ENCODE measurements around the gene RAP1A. TPM values are rescaled to one million over a fixed set of nuclear protein-coding genes. Genes with fewer than 3 reads are reported as not detected.
A peak's percentile ranks its signal among the peaks of the same experiment; 100 is the strongest.
"Not testable (repeated sequence)": the region's sequence is repeated elsewhere in the genome, so short reads cannot be mapped to it uniquely, and the experiment has no call there.

RAP1A gene
- total RNA-seq, 2 experiments from 2014 or later, result 182 to 214 TPM

- DNase-seq; H3K4me3 Mint-ChIP-seq; H3K9me3 Mint-ChIP-seq (ENCODE audit: low read depth); ATAC-seq; H3K27me3 Mint-ChIP-seq; H3K36me3 Mint-ChIP-seq (ENCODE audit: low read depth); intact Hi-C loops (cut with DNase I, micrococcal nuclease): not testable (repeated sequence)
- ChIA-PET CTCF (interaction anchor here (0.8 to 1.4 kb wide), 5 partner anchors 9 to 99 kb away, joined by 3 to 6 read pairs (median 5); no protein-coding TSS in a partner anchor), POLR2A (interaction anchor here (0.6 to 1.4 kb wide), 3 partner anchors 14 to 259 kb away, joined by 4 to 15 read pairs (median 5); no protein-coding TSS in a partner anchor)
- H3K27ac Mint-ChIP-seq, result peak overlapping the region; percentile 51
- H3K4me1 Mint-ChIP-seq, result peaks cover 57% of the 10 kb centered on the region
These were observed 13.0 kb upstream of the RAP1A start for GRCh38 chr1:111606457-111607215.

GRCh38 chr1:111608528-111608927 lies 11.1 kb upstream of the RAP1A start:
- H3K4me3 Mint-ChIP-seq; DNase-seq; H3K9me3 Mint-ChIP-seq (ENCODE audit: low read depth); ATAC-seq; CTCF ChIA-PET; POLR2A ChIA-PET; H3K36me3 Mint-ChIP-seq (ENCODE audit: low read depth); intact Hi-C loops (cut with DNase I, micrococcal nuclease); H3K27me3 Mint-ChIP-seq; H3K27ac Mint-ChIP-seq: not testable (repeated sequence)
- H3K4me1 Mint-ChIP-seq, result peaks cover 38% of the 10 kb centered on the region

DNA sequence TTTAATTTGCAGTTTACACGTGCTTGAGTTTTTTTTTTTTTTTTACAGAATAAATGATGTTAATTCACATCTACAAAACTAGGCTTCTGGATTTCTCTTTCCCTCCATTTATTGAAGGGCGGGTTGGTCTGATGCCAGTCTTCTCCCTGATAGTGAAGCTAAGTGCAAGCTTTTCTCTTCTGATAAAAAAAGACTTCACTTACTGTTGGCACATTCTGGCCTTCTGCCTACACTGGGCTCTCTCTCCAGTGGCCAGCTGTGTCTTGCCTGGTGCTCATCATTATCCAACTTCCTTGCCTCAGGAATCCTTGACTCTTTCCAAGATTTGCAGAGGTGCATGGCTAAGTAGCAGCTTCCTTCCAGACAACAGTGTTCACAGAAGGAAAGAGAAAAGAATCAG lies 7.6 kb upstream of the RAP1A start:
- Mint-ChIP-seq H3K27me3 (no peaks in the 10 kb centered on the region), H3K36me3 (ENCODE audit: low read depth) (peaks cover under 1% of the 10 kb centered on the region), H3K4me1 (peaks cover 28% of the 10 kb centered on the region), H3K4me3 (no peak overlapping the region), H3K9me3 (ENCODE audit: low read depth) (no peaks in the 10 kb centered on the region), H3K27ac (no peak overlapping the region)
- POLR2A ChIA-PET, result no interaction called here
- ATAC-seq (no peak), DNase-seq (no peak)
- intact Hi-C loops (cut with DNase I, micrococcal nuclease), result no loop called here
- CTCF ChIA-PET, result interaction anchor here (0.9 to 2.2 kb wide), 5 partner anchors 10 to 148 kb away, joined by 3 to 11 read pairs (median 4); no protein-coding TSS in a partner anchor

DNA sequence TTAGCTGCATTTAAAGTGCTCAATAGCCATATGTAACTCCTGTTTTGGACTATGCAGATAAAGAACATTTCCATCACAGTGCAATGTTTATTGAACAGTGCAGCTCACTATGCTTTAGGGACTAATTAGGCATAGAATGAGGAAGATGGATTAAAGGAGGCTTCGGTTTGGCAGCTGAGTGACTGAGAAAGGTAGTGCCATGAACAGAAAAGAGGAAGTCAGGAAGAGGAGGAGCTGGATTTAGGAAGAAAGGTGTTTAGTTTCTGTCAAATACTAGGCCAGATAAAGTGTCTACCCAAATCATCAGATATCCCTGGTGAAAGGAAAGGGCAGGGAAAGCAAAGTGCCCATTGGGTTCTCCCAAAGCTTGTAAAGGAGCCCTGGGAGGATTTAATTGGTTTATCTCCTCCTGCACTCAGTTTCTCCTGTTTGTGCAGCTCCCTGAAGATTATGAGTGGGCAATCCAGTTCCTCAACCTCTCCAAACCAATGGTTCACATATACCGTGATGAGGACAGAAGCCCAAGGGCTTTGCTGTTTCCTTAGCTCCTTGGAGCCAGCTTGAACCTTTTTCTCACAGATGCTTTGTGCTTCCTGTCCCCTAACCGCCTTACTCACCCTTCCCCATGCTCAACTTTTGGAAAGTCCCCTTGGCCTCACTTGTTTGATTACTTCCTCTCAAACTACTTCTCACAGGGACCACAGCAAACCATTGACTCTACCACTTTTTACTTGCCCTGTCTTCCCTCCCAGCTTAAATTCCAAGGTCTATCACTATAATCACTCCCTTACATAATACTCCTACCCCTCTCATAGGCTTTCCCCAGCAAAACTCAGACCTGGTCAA lies 3.5 kb upstream of the RAP1A start:
- intact Hi-C loops (cut with DNase I, micrococcal nuclease), result loop anchor here (1.0 to 5.0 kb wide), 2 partner anchors 12 to 141 kb away; partner anchors contain the start of gene DDX20 (in 1 of the 2)
- H3K9me3 Mint-ChIP-seq (ENCODE audit: low read depth), result no peaks in the 10 kb centered on the region
- H3K4me3 Mint-ChIP-seq, result peak overlapping the region; percentile 34
- DNase-seq (peak; percentile 69), ATAC-seq (peak; percentile 53)
- H3K4me1 Mint-ChIP-seq, result peaks cover 42% of the 10 kb centered on the region
- POLR2A ChIA-PET, result interaction anchor here (0.5 to 1.6 kb wide), 7 partner anchors 8 to 144 kb away, joined by 3 to 16 read pairs (median 3); no protein-coding TSS in a partner anchor
- H3K27ac Mint-ChIP-seq, result peak overlapping the region; percentile 91
- no peaks in the 10 kb centered on the region for H3K27me3 Mint-ChIP-seq
- CTCF ChIA-PET, result interaction anchor here (0.9 to 3.1 kb wide), 13 partner anchors 10 to 131 kb away, joined by 3 to 16 read pairs (median 5); no protein-coding TSS in a partner anchor
- H3K36me3 Mint-ChIP-seq (ENCODE audit: low read depth), result peaks cover 9% of the 10 kb centered on the region

DNA sequence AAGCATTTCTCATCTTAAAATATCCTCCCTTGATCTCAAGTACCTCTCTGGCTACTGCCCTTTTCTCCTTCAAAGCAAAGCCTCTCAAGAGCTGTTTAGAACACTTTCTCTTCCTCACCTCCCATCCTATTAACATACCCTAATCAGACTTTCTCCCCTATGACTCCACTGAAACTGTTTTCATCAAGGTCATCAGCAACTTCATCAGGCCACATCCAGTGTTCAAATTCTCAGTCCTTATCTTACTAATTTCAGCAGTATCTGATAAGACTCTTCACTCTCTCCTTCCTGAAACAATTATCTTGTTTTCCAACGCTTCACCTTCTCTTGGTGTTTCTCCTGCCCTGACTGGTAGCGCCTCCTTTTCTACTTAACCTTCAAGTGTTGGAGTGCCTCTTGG lies 1.5 kb upstream of the RAP1A start:
- Mint-ChIP-seq H3K9me3 (ENCODE audit: low read depth) (no peaks in the 10 kb centered on the region), H3K4me1 (peaks cover 62% of the 10 kb centered on the region), H3K27me3 (no peaks in the 10 kb centered on the region), H3K27ac (peak overlapping the region; percentile 92), H3K4me3 (peak overlapping the region; percentile 96), H3K36me3 (ENCODE audit: low read depth) (peaks cover 28% of the 10 kb centered on the region)
- ChIA-PET POLR2A (interaction anchor here (0.6 to 1.3 kb wide), 5 partner anchors 14 to 1752 kb away, joined by 3 to 8 read pairs (median 6); no protein-coding TSS in a partner anchor), CTCF (interaction anchor here (0.6 to 3.1 kb wide), 7 partner anchors 10 to 1067 kb away, joined by 3 to 16 read pairs (median 6); no protein-coding TSS in a partner anchor)
- intact Hi-C loops (cut with DNase I, micrococcal nuclease), result loop anchor here (2.0 to 5.0 kb wide), 2 partner anchors 17 to 139 kb away; partner anchors contain the start of gene DDX20 (in 1 of the 2)
- ATAC-seq, result peak; percentile 22
- DNase-seq, result no peak

- no peak for DNase-seq
- ChIA-PET POLR2A (interaction anchor here (1.1 to 1.9 kb wide), 5 partner anchors 15 to 111 kb away, joined by 3 to 11 read pairs (median 7); no protein-coding TSS in a partner anchor), CTCF (interaction anchor here (0.6 to 3.0 kb wide), 9 partner anchors 15 to 1066 kb away, joined by 3 to 16 read pairs (median 5); no protein-coding TSS in a partner anchor)
- ATAC-seq, result peak; percentile 9
- H3K27ac Mint-ChIP-seq, result peak overlapping the region; percentile 92
- no peaks in the 10 kb centered on the region for H3K27me3 Mint-ChIP-seq
- H3K4me3 Mint-ChIP-seq, result peak overlapping the region; percentile 96
- intact Hi-C loops (cut with DNase I, micrococcal nuclease), result loop anchor here (1.0 to 5.0 kb wide), 7 partner anchors 16 to 170 kb away; partner anchors contain the start of genes DDX20 (in 2 of the 2), ATP5PB (in 1 of the 2) and WDR77 (in 1 of the 2)
- peaks cover 72% of the 10 kb centered on the region for H3K4me1 Mint-ChIP-seq
- H3K36me3 Mint-ChIP-seq (ENCODE audit: low read depth), result peaks cover 35% of the 10 kb centered on the region
- H3K9me3 Mint-ChIP-seq (ENCODE audit: low read depth), result no peaks in the 10 kb centered on the region
These were observed 491 bp upstream of the RAP1A start for GRCh38 chr1:111618961-111619634.

DNA sequence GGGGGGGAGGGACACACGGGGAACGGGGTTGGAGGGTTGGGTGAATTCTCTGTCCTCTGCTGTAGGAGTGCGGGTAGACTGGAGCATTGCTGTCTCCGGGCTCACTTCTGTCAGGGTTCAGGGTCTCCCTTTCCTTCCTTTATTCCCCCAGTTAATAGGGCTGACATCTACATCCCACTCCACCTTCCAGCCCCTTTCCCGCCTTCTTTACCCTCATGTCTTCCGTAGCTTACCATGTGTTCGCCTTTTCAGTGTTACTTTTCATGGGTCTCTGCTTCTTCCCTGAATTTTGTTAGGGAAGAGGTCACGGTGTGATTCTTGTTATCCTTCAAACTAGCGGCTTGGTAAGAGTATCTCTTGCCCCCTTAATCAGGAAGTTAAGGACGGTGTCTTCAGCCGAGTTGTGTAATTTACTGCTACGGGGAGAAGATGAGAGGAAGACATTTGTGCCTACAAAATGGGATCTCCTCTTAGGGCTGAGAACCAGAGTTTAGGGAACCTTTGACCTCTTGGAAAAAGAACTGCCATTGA lies 917 bp downstream of the RAP1A start:
- ATAC-seq (peak; percentile 10), DNase-seq (no peak)
- Mint-ChIP-seq H3K9me3 (ENCODE audit: low read depth) (no peaks in the 10 kb centered on the region), H3K27me3 (no peaks in the 10 kb centered on the region), H3K36me3 (ENCODE audit: low read depth) (peaks cover 37% of the 10 kb centered on the region), H3K4me3 (peak overlapping the region; percentile 96), H3K4me1 (peaks cover 74% of the 10 kb centered on the region), H3K27ac (peak overlapping the region; percentile 97)
- ChIA-PET CTCF (interaction anchor here (0.6 to 2.8 kb wide), 7 partner anchors 20 to 138 kb away, joined by 3 to 10 read pairs (median 5); no protein-coding TSS in a partner anchor), POLR2A (interaction anchor here (0.6 to 2.0 kb wide), 5 partner anchors 18 to 400 kb away, joined by 3 to 11 read pairs (median 4); no protein-coding TSS in a partner anchor)
- intact Hi-C loops (cut with DNase I, micrococcal nuclease), result loop anchor here in 1 of 2 experiments (5.0 to 10.0 kb wide), 2 partner anchors 403 to 946 kb away; partner anchors contain the start of gene KCNA3

GRCh38 chr1:111621050-111621449 lies 1.5 kb downstream of the RAP1A start:
- ChIA-PET POLR2A (interaction anchor here (0.7 to 2.0 kb wide), 4 partner anchors 20 to 113 kb away, joined by 3 to 11 read pairs (median 5); no protein-coding TSS in a partner anchor), CTCF (interaction anchor here (0.6 to 7.9 kb wide), 8 partner anchors 18 to 139 kb away, joined by 3 to 49 read pairs (median 5); no protein-coding TSS in a partner anchor)
- intact Hi-C loops (cut with DNase I, micrococcal nuclease), result loop anchor here in 1 of 2 experiments (5.0 to 10.0 kb wide), 2 partner anchors 404 to 946 kb away; partner anchors contain the start of gene KCNA3
- DNase-seq, result peak; percentile 36
- peaks cover 75% of the 10 kb centered on the region for H3K4me1 Mint-ChIP-seq
- peak overlapping the region; percentile 96 for H3K4me3 Mint-ChIP-seq
- H3K36me3 Mint-ChIP-seq (ENCODE audit: low read depth), result peaks cover 41% of the 10 kb centered on the region
- ATAC-seq, result no peak
- H3K9me3 Mint-ChIP-seq (ENCODE audit: low read depth), result no peaks in the 10 kb centered on the region
- H3K27ac Mint-ChIP-seq, result peak overlapping the region; percentile 97
- no peaks in the 10 kb centered on the region for H3K27me3 Mint-ChIP-seq

GRCh38 chr1:111622166-111622565 lies 2.6 kb downstream of the RAP1A start:
- Mint-ChIP-seq H3K27ac (peak overlapping the region; percentile 97), H3K27me3 (no peaks in the 10 kb centered on the region), H3K36me3 (ENCODE audit: low read depth) (peaks cover 39% of the 10 kb centered on the region), H3K9me3 (ENCODE audit: low read depth) (no peaks in the 10 kb centered on the region), H3K4me1 (peaks cover 73% of the 10 kb centered on the region), H3K4me3 (peak overlapping the region; percentile 96)
- DNase-seq (no peak), ATAC-seq (no peak)
- ChIA-PET CTCF (interaction anchor here (1.5 to 7.9 kb wide), 3 partner anchors 19 to 114 kb away, joined by 5 to 49 read pairs (median 5); no protein-coding TSS in a partner anchor), POLR2A (interaction anchor here (1.6 kb wide), 1 partner anchor 22 kb away, joined by 5 read pairs; no protein-coding TSS in a partner anchor)
- intact Hi-C loops (cut with DNase I, micrococcal nuclease), result loop anchor here (1.0 to 10.0 kb wide), 3 partner anchors 27 to 947 kb away; partner anchors contain the start of gene KCNA3 (in 1 of the 2)

Measured in activated CD4-positive, alpha-beta T cell treated with anti-CD3 and anti-CD28 coated beads for 36 hours (primary cell).